HG03139 (cell line): ENCODE results near the gene PCDHB11.
"Not testable (repeated sequence)": the region's sequence is repeated elsewhere in the genome, so short reads cannot be mapped to it uniquely, and the experiment has no call there.

Experiments used
- ATAC-seq: cut with Tn5 transposase; IDR thresholded peaks from one replicate; pipeline ENCODE4 v1.9.1; 2021; ENCODE audit not compliant: unreplicated experiment

The PCDHB11 gene

GRCh38 chr5:141186897-141187512, 12.4 kb upstream of the PCDHB11 start, which contains the start of gene PCDHB9:
Gene PCDHB9 (plus strand): TSS chr5:141187161. CDS start chr5:141187319, 158 bp downstream.
- no peak for ATAC-seq

- not testable (repeated sequence) for ATAC-seq
These were observed 10.7 kb upstream of the PCDHB11 start for GRCh38 chr5:141188682-141189081.

GRCh38 chr5:141189131-141189530, 10.3 kb upstream of the PCDHB11 start:
- not testable (repeated sequence) for ATAC-seq

GRCh38 chr5:141192110-141192725, 7.2 kb upstream of the PCDHB11 start, which contains the start of gene PCDHB10:
Gene PCDHB10 (plus strand): TSS chr5:141192353. CDS start chr5:141192553, 200 bp downstream.
- no peak for ATAC-seq

- not testable (repeated sequence) for ATAC-seq
These were observed 5.1 kb upstream of the PCDHB11 start for GRCh38 chr5:141194332-141194731.

GRCh38 chr5:141196363-141196762, 3.1 kb upstream of the PCDHB11 start:
- ATAC-seq, result no peak

- not testable (repeated sequence) for ATAC-seq
These were observed 1.7 kb downstream of the PCDHB11 start for GRCh38 chr5:141201126-141201525.

- ATAC-seq, result not testable (repeated sequence)
These were observed 2.2 kb downstream of the PCDHB11 start for GRCh38 chr5:141201646-141202045.

GRCh38 chr5:141208478-141208877, 9.1 kb downstream of the PCDHB11 start, which contains the start of gene PCDHB12:
Gene PCDHB12 (plus strand): TSS chr5:141208719. CDS start chr5:141208908, 189 bp downstream.
- ATAC-seq, result no peak

GRCh38 chr5:141210281-141210680, 10.9 kb downstream of the PCDHB11 start:
- ATAC-seq, result not testable (repeated sequence)

GRCh38 chr5:141210849-141211248, 11.4 kb downstream of the PCDHB11 start:
- not testable (repeated sequence) for ATAC-seq

- not testable (repeated sequence) for ATAC-seq
These were observed 14.4 kb downstream of the PCDHB11 start, which contains the start of gene PCDHB13 for GRCh38 chr5:141213656-141214339. Gene PCDHB13 (plus strand): TSS chr5:141213919. CDS start chr5:141214124, 205 bp downstream.

GRCh38 chr5:141214583-141214982, 15.2 kb downstream of the PCDHB11 start:
- ATAC-seq, result not testable (repeated sequence)

- ATAC-seq, result not testable (repeated sequence)
These were observed 16.1 kb downstream of the PCDHB11 start for GRCh38 chr5:141215504-141215903.

GRCh38 chr5:141216035-141216434, 16.6 kb downstream of the PCDHB11 start:
- ATAC-seq, result not testable (repeated sequence)

GRCh38 chr5:141223112-141223783, 23.8 kb downstream of the PCDHB11 start, which contains the start of gene PCDHB14:
Gene PCDHB14 (plus strand): TSS chr5:141223343. CDS start chr5:141223506, 163 bp downstream.
- ATAC-seq, result no peak

GRCh38 chr5:141224844-141225243, 25.4 kb downstream of the PCDHB11 start:
- ATAC-seq, result not testable (repeated sequence)

GRCh38 chr5:141225421-141225820, 26.0 kb downstream of the PCDHB11 start:
- ATAC-seq, result not testable (repeated sequence)

GRCh38 chr5:141234109-141234667, 34.8 kb downstream of the PCDHB11 start:
- ATAC-seq, result no peak

GRCh38 chr5:141235922-141236321, 36.5 kb downstream of the PCDHB11 start:
- not testable (repeated sequence) for ATAC-seq
